Endodermal cell (in vitro differentiated cells): ENCODE results near the gene FEM1A. TPM values are rescaled to one million over a fixed set of nuclear protein-coding genes. Genes with fewer than 3 reads are reported as not detected.
"Not testable (repeated sequence)": the region's sequence is repeated elsewhere in the genome, so short reads cannot be mapped to it uniquely, and the experiment has no call there.

ENCODE experiments used
- DNase-seq: peaks from one replicate; pipeline ENCODE4 v3.0.0-alpha.2; 2017
- H3K27ac ChIP-seq: 2 replicates; pipeline ENCODE4 v1.5.1; 2013; ENCODE audit warnings: mild to moderate bottlenecking, low read depth, low read length, moderate library complexity
- H3K27me3 ChIP-seq: 2 replicates; pipeline ENCODE4 v1.6.1; 2013; ENCODE audit warnings: mild to moderate bottlenecking, low read length, moderate library complexity; ENCODE audit not compliant: insufficient read depth, control insufficient read depth, poor library complexity, severe bottlenecking
- H3K36me3 ChIP-seq: 2 replicates; pipeline ENCODE4 v1.7.0; 2013; ENCODE audit warnings: mild to moderate bottlenecking, low read length, moderate library complexity; ENCODE audit not compliant: control insufficient read depth, insufficient read depth
- H3K4me1 ChIP-seq: one replicate; pipeline ENCODE4 v1.7.0; 2013; ENCODE audit warnings: low read length; ENCODE audit not compliant: control insufficient read depth, insufficient read depth
- H3K4me3 ChIP-seq: 2 replicates; pipeline ENCODE4 v1.5.1; 2013; ENCODE audit warnings: mild to moderate bottlenecking, low read length, moderate library complexity
- H3K9ac ChIP-seq: 2 replicates; pipeline ENCODE4 v1.6.1; 2013; ENCODE audit warnings: mild to moderate bottlenecking, low read length, moderate library complexity; ENCODE audit not compliant: poor library complexity, severe bottlenecking; ENCODE audit errors: extremely low read depth
- H3K9me3 ChIP-seq: 2 replicates; pipeline ENCODE4 v1.6.1; 2013; ENCODE audit warnings: mild to moderate bottlenecking, low read length, moderate library complexity; ENCODE audit not compliant: control insufficient read depth
- H3K27ac Mint-ChIP-seq: 2 replicates; pipeline ENCODE4 v1.8.0; 2020; ENCODE audit warnings: mixed read lengths
- H3K27me3 Mint-ChIP-seq: 2 replicates; pipeline ENCODE4 v1.8.0; 2021; ENCODE audit warnings: mild to moderate bottlenecking, mixed read lengths; ENCODE audit not compliant: insufficient read depth
- H3K36me3 Mint-ChIP-seq: 2 replicates; pipeline ENCODE4 v1.8.0; 2020; ENCODE audit warnings: low read depth, mixed read lengths
- H3K4me1 Mint-ChIP-seq: 2 replicates; pipeline ENCODE4 v1.8.0; 2020; ENCODE audit warnings: mixed read lengths
- H3K4me3 Mint-ChIP-seq: 2 replicates; pipeline ENCODE4 v1.8.0; 2020; ENCODE audit warnings: mild to moderate bottlenecking, moderate library complexity, mixed read lengths
- H3K9me3 Mint-ChIP-seq: 2 replicates; pipeline ENCODE4 v1.8.0; 2020; ENCODE audit warnings: mild to moderate bottlenecking, mixed read lengths
- CTCF ChIP-seq: fragments of 200-600 bp; sonication (generic); conservative IDR thresholded peaks from 2 replicates; pipeline ENCODE4 v1.5.0; 2021; ENCODE audit warnings: antibody characterized with exemption, mild to moderate bottlenecking
- WGBS, 2 experiments: methylation state at CpG; one replicate each; pipeline versions ENCODE4 v1.1.5 to v1.1.7; 2013; ENCODE audit warnings: missing lambda C conversion rate in 2 of 2, mixed read lengths in 1 of 2; ENCODE audit not compliant: insufficient coverage in 1 of 2, insufficient read length in 1 of 2; 5-methylcytosine and 5-hydroxymethylcytosine counted together
- total RNA-seq, 2 donors: library from RNA; stranded (reverse); fragmentation: NEBNext Ultra II Directional in 1 of 2; extraction: Animal tissue kit (Norgen Biotek cat#: 25700) in 1 of 2; gene quantifications; 2 replicates in 1 of 2; 3 replicates in 1 of 2; pipeline ENCODE4 v1.2.1, GENCODE V29; 2021

Gene FEM1A
- total RNA-seq, 2 donors from 2014 or later: 15.8 to 16.0 TPM

GRCh38 chr19:4802711-4803110 is 11.2 kb downstream of the FEM1A start:
- Mint-ChIP-seq H3K27me3 (no peaks in the 10 kb centered on the region), H3K4me1 (no peaks in the 10 kb centered on the region), H3K9me3 (no peaks in the 10 kb centered on the region), H3K4me3 (no peak overlapping the region), H3K36me3 (peaks cover 10% of the 10 kb centered on the region), H3K27ac (no peak overlapping the region)
- no peak for DNase-seq
- Histone ChIP-seq H3K27me3 (no peaks in the 10 kb centered on the region), H3K4me3 (no peak overlapping the region), H3K9me3 (no peaks in the 10 kb centered on the region), H3K36me3 (no peaks in the 10 kb centered on the region), H3K27ac (no peak overlapping the region), H3K4me1 (no peaks in the 10 kb centered on the region), H3K9ac (no peak overlapping the region)
- WGBS, 2 experiments: 83 to 87% methylated on average over 5 to 7 of the region's 7 CpGs
- no peak for TF ChIP-seq CTCF

- H3K27me3 ChIP-seq: no peaks in the 10 kb centered on the region
- TF ChIP-seq CTCF: peak; percentile 97
- DNase-seq: peak; percentile 96
- H3K9me3 ChIP-seq: no peaks in the 10 kb centered on the region
- no peaks in the 10 kb centered on the region for H3K4me1 Mint-ChIP-seq
- WGBS, 2 experiments: 56 to 60% methylated on average over 25 to 33 of the region's 33 CpGs
- H3K27ac ChIP-seq: no peak overlapping the region
- H3K4me3 ChIP-seq: no peak overlapping the region
- no peak overlapping the region for H3K9ac ChIP-seq
- H3K36me3 Mint-ChIP-seq: no peaks in the 10 kb centered on the region
- no peak overlapping the region for H3K27ac Mint-ChIP-seq
- H3K9me3 Mint-ChIP-seq: no peaks in the 10 kb centered on the region
- no peaks in the 10 kb centered on the region for H3K4me1 ChIP-seq
- H3K36me3 ChIP-seq: no peaks in the 10 kb centered on the region
- H3K4me3 Mint-ChIP-seq: no peak overlapping the region
- H3K27me3 Mint-ChIP-seq: no peaks in the 10 kb centered on the region
Measured at GRCh38 chr19:4803736-4804695, 12.5 kb downstream of the FEM1A start.

GRCh38 chr19:4805140-4805539 is 13.6 kb downstream of the FEM1A start:
- 86 to 94% methylated on average over 5 of the region's 6 CpGs for WGBS, 2 experiments

More at GRCh38 chr19:4805140-4805539, 13.6 kb downstream of the FEM1A start:
- H3K27ac Mint-ChIP-seq, H3K27me3 Mint-ChIP-seq, DNase-seq, H3K4me3 ChIP-seq, H3K4me3 Mint-ChIP-seq, H3K36me3 ChIP-seq, H3K9me3 Mint-ChIP-seq, H3K9ac ChIP-seq, H3K27me3 ChIP-seq, H3K9me3 ChIP-seq, H3K27ac ChIP-seq, H3K36me3 Mint-ChIP-seq, H3K4me1 ChIP-seq, H3K4me1 Mint-ChIP-seq: not testable (repeated sequence)
